ENCODE results near the gene KRTAP12-4.
"Not testable (repeated sequence)": the region's sequence is repeated elsewhere in the genome, so short reads cannot be mapped to it uniquely, and the experiment has no call there.

Gene KRTAP12-4

GRCh38 chr21:44686843-44687561 is 32.5 kb upstream of the KRTAP12-4 start:
- DNase-seq (ENCODE audit: low read depth in 2 of 2), result no peak

GRCh38 chr21:44686000-44686781 is 31.7 kb upstream of the KRTAP12-4 start:
- no peak for DNase-seq (ENCODE audit: low read depth in 2 of 2)

- DNase-seq (ENCODE audit: low read depth in 2 of 2), result not testable (repeated sequence)
Observed at GRCh38 chr21:44685050-44685449, 30.6 kb upstream of the KRTAP12-4 start.

- DNase-seq (ENCODE audit: low read depth in 2 of 2), result no peak
Observed at GRCh38 chr21:44684483-44684882, 30.0 kb upstream of the KRTAP12-4 start.

GRCh38 chr21:44684077-44684476 is 29.6 kb upstream of the KRTAP12-4 start:
- no peak for DNase-seq (ENCODE audit: low read depth in 2 of 2)

GRCh38 chr21:44682580-44683151 is 28.2 kb upstream of the KRTAP12-4 start:
- no peak for DNase-seq (ENCODE audit: low read depth in 2 of 2)

- DNase-seq (ENCODE audit: low read depth in 2 of 2), result no peak
Observed at GRCh38 chr21:44681861-44682579, 27.6 kb upstream of the KRTAP12-4 start, which contains the start of gene KRTAP12-1. TSS of gene KRTAP12-1 (minus strand) at chr21:44682163. CDS start at chr21:44682123, 40 bp downstream.

GRCh38 chr21:44681152-44681551 is 26.7 kb upstream of the KRTAP12-4 start:
- DNase-seq (ENCODE audit: low read depth in 2 of 2), result no peak

- DNase-seq (ENCODE audit: low read depth in 2 of 2), result no peak
Observed at GRCh38 chr21:44677881-44678280, 23.4 kb upstream of the KRTAP12-4 start.

GRCh38 chr21:44671911-44672310 is 17.5 kb upstream of the KRTAP12-4 start:
- no peak for DNase-seq (ENCODE audit: low read depth in 2 of 2)

- DNase-seq (ENCODE audit: low read depth in 2 of 2), result no peak
Observed at GRCh38 chr21:44670642-44671432, 16.4 kb upstream of the KRTAP12-4 start.

- no peak for DNase-seq (ENCODE audit: low read depth in 2 of 2)
Observed at GRCh38 chr21:44667612-44668011, 13.2 kb upstream of the KRTAP12-4 start.

- DNase-seq (ENCODE audit: low read depth in 2 of 2), result no peak
Observed at GRCh38 chr21:44666401-44667320, 12.2 kb upstream of the KRTAP12-4 start, which contains the start of gene KRTAP12-2. TSS of gene KRTAP12-2 (minus strand) at chr21:44666927. CDS start at chr21:44666886, 41 bp downstream.

- no peak for DNase-seq (ENCODE audit: low read depth in 2 of 2)
Observed at GRCh38 chr21:44664691-44665090, 10.2 kb upstream of the KRTAP12-4 start.

GRCh38 chr21:44661567-44661966 is 7.1 kb upstream of the KRTAP12-4 start:
- not testable (repeated sequence) for DNase-seq (ENCODE audit: low read depth in 2 of 2)

- DNase-seq (ENCODE audit: low read depth in 2 of 2), result no peak
Observed at GRCh38 chr21:44658913-44659595, 4.6 kb upstream of the KRTAP12-4 start.

- no peak for DNase-seq (ENCODE audit: low read depth in 2 of 2)
Observed at GRCh38 chr21:44658541-44658910, 4.1 kb upstream of the KRTAP12-4 start.

GRCh38 chr21:44657635-44658540 is 3.4 kb upstream of the KRTAP12-4 start, which contains the start of gene KRTAP12-3:
TSS of gene KRTAP12-3 (plus strand) at chr21:44657932. CDS start at chr21:44657980, 48 bp downstream.
- no peak for DNase-seq (ENCODE audit: low read depth in 2 of 2)
